ENCODE data around the gene AHCTF1. TPM values are rescaled to one million over a fixed set of nuclear protein-coding genes. Genes with fewer than 3 reads are reported as not detected.

The AHCTF1 gene
- total and polyA plus RNA-seq, 2 experiments from 2014 or later: 21.7 to 49.8 TPM

DNA sequence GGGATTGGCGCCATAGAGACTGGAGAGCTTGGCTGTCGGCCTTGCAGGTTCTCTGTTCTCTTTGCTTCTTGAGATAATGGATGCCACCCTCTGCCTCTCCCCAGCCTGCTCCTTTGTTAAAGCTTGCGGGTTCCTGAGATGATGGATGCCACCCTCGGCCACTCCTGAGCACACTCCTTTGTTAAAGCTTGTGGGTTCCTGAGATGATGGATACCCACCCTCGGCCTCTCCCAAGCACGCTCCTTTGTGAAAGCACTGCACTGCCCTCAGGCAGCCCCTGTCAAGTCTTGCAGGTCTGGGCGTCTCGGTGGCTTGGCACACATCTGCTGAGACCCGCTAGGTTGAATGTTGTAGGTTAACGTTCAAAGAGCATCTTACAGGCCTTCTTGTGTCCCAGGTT lies 131.0 kb downstream of the AHCTF1 start:
- no peak overlapping the region for H3K27ac ChIP-seq (ENCODE audit: low read depth)
- no peak for TF ChIP-seq NANOG (IDR thresholded peaks at IDR 0.05; ENCODE audit: borderline replicate concordance)
- TF ChIP-seq STAT1 (IDR thresholded peaks at IDR 0.05; ENCODE audit: unreplicated experiment): no peak
- TF ChIP-seq ZNF114 (CRISPR knock-in tag; IDR thresholded peaks at IDR 0.05): no peak
- TF ChIP-seq, protein P1, sequence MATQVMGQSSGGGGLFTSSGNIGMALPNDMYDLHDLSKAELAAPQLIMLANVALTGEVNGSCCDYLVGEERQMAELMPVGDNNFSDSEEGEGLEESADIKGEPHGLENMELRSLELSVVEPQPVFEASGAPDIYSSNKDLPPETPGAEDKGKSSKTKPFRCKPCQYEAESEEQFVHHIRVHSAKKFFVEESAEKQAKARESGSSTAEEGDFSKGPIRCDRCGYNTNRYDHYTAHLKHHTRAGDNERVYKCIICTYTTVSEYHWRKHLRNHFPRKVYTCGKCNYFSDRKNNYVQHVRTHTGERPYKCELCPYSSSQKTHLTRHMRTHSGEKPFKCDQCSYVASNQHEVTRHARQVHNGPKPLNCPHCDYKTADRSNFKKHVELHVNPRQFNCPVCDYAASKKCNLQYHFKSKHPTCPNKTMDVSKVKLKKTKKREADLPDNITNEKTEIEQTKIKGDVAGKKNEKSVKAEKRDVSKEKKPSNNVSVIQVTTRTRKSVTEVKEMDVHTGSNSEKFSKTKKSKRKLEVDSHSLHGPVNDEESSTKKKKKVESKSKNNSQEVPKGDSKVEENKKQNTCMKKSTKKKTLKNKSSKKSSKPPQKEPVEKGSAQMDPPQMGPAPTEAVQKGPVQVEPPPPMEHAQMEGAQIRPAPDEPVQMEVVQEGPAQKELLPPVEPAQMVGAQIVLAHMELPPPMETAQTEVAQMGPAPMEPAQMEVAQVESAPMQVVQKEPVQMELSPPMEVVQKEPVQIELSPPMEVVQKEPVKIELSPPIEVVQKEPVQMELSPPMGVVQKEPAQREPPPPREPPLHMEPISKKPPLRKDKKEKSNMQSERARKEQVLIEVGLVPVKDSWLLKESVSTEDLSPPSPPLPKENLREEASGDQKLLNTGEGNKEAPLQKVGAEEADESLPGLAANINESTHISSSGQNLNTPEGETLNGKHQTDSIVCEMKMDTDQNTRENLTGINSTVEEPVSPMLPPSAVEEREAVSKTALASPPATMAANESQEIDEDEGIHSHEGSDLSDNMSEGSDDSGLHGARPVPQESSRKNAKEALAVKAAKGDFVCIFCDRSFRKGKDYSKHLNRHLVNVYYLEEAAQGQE (IDR thresholded peaks at IDR 0.05; ENCODE audit: unreplicated experiment): no peak
- TF ChIP-seq, protein P2, sequence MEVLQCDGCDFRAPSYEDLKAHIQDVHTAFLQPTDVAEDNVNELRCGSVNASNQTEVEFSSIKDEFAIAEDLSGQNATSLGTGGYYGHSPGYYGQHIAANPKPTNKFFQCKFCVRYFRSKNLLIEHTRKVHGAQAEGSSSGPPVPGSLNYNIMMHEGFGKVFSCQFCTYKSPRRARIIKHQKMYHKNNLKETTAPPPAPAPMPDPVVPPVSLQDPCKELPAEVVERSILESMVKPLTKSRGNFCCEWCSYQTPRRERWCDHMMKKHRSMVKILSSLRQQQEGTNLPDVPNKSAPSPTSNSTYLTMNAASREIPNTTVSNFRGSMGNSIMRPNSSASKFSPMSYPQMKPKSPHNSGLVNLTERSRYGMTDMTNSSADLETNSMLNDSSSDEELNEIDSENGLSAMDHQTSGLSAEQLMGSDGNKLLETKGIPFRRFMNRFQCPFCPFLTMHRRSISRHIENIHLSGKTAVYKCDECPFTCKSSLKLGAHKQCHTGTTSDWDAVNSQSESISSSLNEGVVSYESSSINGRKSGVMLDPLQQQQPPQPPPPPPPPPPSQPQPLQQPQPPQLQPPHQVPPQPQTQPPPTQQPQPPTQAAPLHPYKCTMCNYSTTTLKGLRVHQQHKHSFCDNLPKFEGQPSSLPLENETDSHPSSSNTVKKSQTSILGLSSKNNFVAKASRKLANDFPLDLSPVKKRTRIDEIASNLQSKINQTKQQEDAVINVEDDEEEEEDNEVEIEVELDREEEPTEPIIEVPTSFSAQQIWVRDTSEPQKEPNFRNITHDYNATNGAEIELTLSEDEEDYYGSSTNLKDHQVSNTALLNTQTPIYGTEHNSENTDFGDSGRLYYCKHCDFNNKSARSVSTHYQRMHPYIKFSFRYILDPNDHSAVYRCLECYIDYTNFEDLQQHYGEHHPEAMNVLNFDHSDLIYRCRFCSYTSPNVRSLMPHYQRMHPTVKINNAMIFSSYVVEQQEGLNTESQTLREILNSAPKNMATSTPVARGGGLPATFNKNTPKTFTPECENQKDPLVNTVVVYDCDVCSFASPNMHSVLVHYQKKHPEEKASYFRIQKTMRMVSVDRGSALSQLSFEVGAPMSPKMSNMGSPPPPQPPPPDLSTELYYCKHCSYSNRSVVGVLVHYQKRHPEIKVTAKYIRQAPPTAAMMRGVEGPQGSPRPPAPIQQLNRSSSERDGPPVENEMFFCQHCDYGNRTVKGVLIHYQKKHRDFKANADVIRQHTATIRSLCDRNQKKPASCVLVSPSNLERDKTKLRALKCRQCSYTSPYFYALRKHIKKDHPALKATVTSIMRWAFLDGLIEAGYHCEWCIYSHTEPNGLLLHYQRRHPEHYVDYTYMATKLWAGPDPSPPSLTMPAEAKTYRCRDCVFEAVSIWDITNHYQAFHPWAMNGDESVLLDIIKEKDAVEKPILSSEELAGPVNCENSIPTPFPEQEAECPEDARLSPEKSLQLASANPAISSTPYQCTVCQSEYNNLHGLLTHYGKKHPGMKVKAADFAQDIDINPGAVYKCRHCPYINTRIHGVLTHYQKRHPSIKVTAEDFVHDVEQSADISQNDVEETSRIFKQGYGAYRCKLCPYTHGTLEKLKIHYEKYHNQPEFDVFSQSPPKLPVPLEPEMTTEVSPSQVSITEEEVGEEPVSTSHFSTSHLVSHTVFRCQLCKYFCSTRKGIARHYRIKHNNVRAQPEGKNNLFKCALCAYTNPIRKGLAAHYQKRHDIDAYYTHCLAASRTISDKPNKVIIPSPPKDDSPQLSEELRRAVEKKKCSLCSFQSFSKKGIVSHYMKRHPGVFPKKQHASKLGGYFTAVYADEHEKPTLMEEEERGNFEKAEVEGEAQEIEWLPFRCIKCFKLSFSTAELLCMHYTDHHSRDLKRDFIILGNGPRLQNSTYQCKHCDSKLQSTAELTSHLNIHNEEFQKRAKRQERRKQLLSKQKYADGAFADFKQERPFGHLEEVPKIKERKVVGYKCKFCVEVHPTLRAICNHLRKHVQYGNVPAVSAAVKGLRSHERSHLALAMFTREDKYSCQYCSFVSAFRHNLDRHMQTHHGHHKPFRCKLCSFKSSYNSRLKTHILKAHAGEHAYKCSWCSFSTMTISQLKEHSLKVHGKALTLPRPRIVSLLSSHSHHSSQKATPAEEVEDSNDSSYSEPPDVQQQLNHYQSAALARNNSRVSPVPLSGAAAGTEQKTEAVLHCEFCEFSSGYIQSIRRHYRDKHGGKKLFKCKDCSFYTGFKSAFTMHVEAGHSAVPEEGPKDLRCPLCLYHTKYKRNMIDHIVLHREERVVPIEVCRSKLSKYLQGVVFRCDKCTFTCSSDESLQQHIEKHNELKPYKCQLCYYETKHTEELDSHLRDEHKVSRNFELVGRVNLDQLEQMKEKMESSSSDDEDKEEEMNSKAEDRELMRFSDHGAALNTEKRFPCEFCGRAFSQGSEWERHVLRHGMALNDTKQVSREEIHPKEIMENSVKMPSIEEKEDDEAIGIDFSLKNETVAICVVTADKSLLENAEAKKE (CRISPR knock-in tag; IDR thresholded peaks at IDR 0.05): no peak
- no peak for TF ChIP-seq ZNF331 (CRISPR knock-in tag; IDR thresholded peaks at IDR 0.05; ENCODE audit: low read depth)
- TF ChIP-seq, protein P3, sequence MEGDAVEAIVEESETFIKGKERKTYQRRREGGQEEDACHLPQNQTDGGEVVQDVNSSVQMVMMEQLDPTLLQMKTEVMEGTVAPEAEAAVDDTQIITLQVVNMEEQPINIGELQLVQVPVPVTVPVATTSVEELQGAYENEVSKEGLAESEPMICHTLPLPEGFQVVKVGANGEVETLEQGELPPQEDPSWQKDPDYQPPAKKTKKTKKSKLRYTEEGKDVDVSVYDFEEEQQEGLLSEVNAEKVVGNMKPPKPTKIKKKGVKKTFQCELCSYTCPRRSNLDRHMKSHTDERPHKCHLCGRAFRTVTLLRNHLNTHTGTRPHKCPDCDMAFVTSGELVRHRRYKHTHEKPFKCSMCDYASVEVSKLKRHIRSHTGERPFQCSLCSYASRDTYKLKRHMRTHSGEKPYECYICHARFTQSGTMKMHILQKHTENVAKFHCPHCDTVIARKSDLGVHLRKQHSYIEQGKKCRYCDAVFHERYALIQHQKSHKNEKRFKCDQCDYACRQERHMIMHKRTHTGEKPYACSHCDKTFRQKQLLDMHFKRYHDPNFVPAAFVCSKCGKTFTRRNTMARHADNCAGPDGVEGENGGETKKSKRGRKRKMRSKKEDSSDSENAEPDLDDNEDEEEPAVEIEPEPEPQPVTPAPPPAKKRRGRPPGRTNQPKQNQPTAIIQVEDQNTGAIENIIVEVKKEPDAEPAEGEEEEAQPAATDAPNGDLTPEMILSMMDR (conservative IDR thresholded peaks at IDR 0.05; ENCODE audit: low read depth in 2 of 2): no peak
- TF ChIP-seq CREB1 (CRISPR knock-in tag; IDR thresholded peaks at IDR 0.05; ENCODE audit: low read depth): no peak
- TF ChIP-seq, protein P4, sequence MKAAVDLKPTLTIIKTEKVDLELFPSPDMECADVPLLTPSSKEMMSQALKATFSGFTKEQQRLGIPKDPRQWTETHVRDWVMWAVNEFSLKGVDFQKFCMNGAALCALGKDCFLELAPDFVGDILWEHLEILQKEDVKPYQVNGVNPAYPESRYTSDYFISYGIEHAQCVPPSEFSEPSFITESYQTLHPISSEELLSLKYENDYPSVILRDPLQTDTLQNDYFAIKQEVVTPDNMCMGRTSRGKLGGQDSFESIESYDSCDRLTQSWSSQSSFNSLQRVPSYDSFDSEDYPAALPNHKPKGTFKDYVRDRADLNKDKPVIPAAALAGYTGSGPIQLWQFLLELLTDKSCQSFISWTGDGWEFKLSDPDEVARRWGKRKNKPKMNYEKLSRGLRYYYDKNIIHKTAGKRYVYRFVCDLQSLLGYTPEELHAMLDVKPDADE (IDR thresholded peaks at IDR 0.05): no peak
- no peak for TF ChIP-seq EZH2 (IDR thresholded peaks at IDR 0.05; ENCODE audit: low read depth, unreplicated experiment)
- no peak for TF ChIP-seq POLR2AphosphoS5 (IDR thresholded peaks at IDR 0.05; ENCODE audit: low read depth)
- TF ChIP-seq JUNB (IDR thresholded peaks at IDR 0.05; ENCODE audit: unreplicated experiment): no peak
- no peak for TF ChIP-seq EZH2phosphoT487 (IDR thresholded peaks at IDR 0.05; ENCODE audit: unreplicated experiment)
- H3K4me3 ChIP-seq: no peak overlapping the region
- no peak overlapping the region for H3K4me2 ChIP-seq
- ATAC-seq: no peak
- Mint-ChIP-seq H3K27ac (no peak overlapping the region), H3K36me3 (ENCODE audit: low read depth) (no peaks in the 10 kb centered on the region), H3K4me3 (no peak overlapping the region), H3K4me1 (peaks cover 12% of the 10 kb centered on the region), H3K27me3 (ENCODE audit: insufficient read depth, low read depth, poor library complexity) (peaks cover 9% of the 10 kb centered on the region), H3K9me3 (no peaks in the 10 kb centered on the region)
- no peaks in the 10 kb centered on the region for H3K36me3 ChIP-seq (ENCODE audit: insufficient read depth)
- H3K79me2 ChIP-seq (replicated peaks; ENCODE audit: insufficient read depth): no peaks in the 10 kb centered on the region
- no peak for DNase-seq (ENCODE audit: low spot score)
- H2AFZ ChIP-seq: no peak overlapping the region
- no peaks in the 10 kb centered on the region; the same call in 1 of the 2 replicates for H3K4me1 ChIP-seq (ENCODE audit: insufficient read depth)
- H3F3A ChIP-seq (replicated peaks; ENCODE audit: low read depth): no peaks in the 10 kb centered on the region
- no peaks in the 10 kb centered on the region for H3K9me2 ChIP-seq (ENCODE audit: insufficient read depth)
- no peaks in the 10 kb centered on the region for H4K20me1 ChIP-seq (replicated peaks; ENCODE audit: insufficient read depth)
- no peaks in the 10 kb centered on the region for H3K27me3 ChIP-seq (ENCODE audit: insufficient read depth)

All from GM23338 (cell line).